Breast epithelium (tissue), 4 donors: ENCODE results near the gene INSIG2. TPM values are rescaled to one million over a fixed set of nuclear protein-coding genes. Genes with fewer than 3 reads are reported as not detected.

ENCODE experiments used
- DNase-seq, 2 donors: peaks; one replicate each; pipeline ENCODE4 v3.0.0-alpha.2; 2019; ENCODE audit warnings: low spot score in 2 of 2
- H3K27ac ChIP-seq, 2 donors: fragments of 200-600 bp; sonication (generic) in 1 of 2; one replicate each; pipeline ENCODE4 v1.5.1; 2016 to 2019; ENCODE audit warnings: mild to moderate bottlenecking in 1 of 2
- H3K27me3 ChIP-seq, 2 donors: fragments of 200-600 bp; sonication (generic) in 1 of 2; one replicate each; pipeline versions ENCODE4 v1.5.1 to v1.6.0; 2017 to 2019; ENCODE audit warnings: control low read depth in 1 of 2, mild to moderate bottlenecking in 1 of 2
- H3K36me3 ChIP-seq: fragments of 200-600 bp; one replicate; pipeline ENCODE4 v1.5.1; 2019
- H3K4me1 ChIP-seq, 2 donors: fragments of 200-600 bp; sonication (generic); one replicate each; pipeline ENCODE4 v1.5.1; 2016 to 2019; ENCODE audit warnings: control low read depth in 1 of 2
- H3K4me3 ChIP-seq, 3 donors: fragments of 200-600 bp; sonication (generic); 1 replicate in 2 of 3; 2 replicates in 1 of 3; pipeline ENCODE4 v1.5.1; 2016 to 2019; ENCODE audit warnings: mild to moderate bottlenecking in 3 of 3, moderate library complexity in 2 of 3
- H3K9me3 ChIP-seq, 2 donors: fragments of 200-600 bp; sonication (generic) in 1 of 2; one replicate each; pipeline ENCODE4 v1.5.1; 2016 to 2019; ENCODE audit warnings: control low read depth in 1 of 2
- POLR2A ChIP-seq: fragments of 450-650 bp; IDR thresholded peaks from one replicate; pipeline ENCODE4 v1.6.1; 2016; ENCODE audit warnings: antibody characterized with exemption, mild to moderate bottlenecking, moderate library complexity
- POLR2AphosphoS5 ChIP-seq, 3 donors: sonication (generic); formaldehyde crosslinking; IDR thresholded peaks; one replicate each; pipeline ENCODE4 v1.6.1; 2017; ENCODE audit warnings: antibody characterized with exemption in 3 of 3
- intact Hi-C: fragments of 100-400 bp; cut with DNase I; formaldehyde crosslinking; loops from one replicate; pipeline ENCODE4 v1.15.1; 2023; ENCODE audit warnings: low total_unique reads
- total RNA-seq, 3 donors: library from RNA; depleted of rRNA; stranded (reverse); fragments of >200 nt; gene quantifications; one replicate each; pipeline ENCODE4 v1.1.0, GENCODE V29; 2016
- TF ChIP-seq, protein P1 (sequence below), 3 donors: fragments of 450-650 bp; IDR thresholded peaks; one replicate each; pipeline ENCODE4 v1.5.1; 2016 to 2017; ENCODE audit warnings: antibody characterized with exemption in 3 of 3, mild to moderate bottlenecking in 3 of 3, moderate library complexity in 3 of 3

Gene INSIG2
- total RNA-seq, 3 donors from 2014 or later, result 13.1 to 30.9 (median 20.3) TPM

DNA sequence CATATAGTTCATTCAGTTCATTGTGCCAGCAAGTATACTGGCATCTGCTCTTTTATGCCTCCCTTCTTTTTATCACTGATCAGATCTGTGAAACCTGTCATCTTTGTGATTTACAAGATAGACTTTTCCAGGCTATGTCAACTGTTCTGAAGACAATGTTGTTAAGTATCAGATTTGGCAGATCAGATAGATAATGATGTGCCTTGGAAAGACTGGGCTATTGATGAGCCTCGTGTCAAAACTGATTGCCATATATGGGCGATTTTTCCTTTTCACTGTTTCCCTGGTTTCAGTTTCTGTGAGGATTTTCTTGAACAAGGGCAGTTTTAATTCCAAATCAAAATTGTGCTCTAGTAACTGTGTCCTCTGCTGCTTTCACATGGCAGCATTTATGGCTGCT lies 26.6 kb downstream of the INSIG2 start:
- H3K9me3 ChIP-seq, result no peaks in the 10 kb centered on the region
- H3K4me1 ChIP-seq, result no peaks in the 10 kb centered on the region
- no peak overlapping the region for H3K27ac ChIP-seq
- H3K36me3 ChIP-seq, result no peaks in the 10 kb centered on the region
- intact Hi-C loops, result no loop called here
- no peak for DNase-seq
- H3K4me3 ChIP-seq, result no peak overlapping the region
- H3K27me3 ChIP-seq, result no peaks in the 10 kb centered on the region
- TF ChIP-seq, protein P1, sequence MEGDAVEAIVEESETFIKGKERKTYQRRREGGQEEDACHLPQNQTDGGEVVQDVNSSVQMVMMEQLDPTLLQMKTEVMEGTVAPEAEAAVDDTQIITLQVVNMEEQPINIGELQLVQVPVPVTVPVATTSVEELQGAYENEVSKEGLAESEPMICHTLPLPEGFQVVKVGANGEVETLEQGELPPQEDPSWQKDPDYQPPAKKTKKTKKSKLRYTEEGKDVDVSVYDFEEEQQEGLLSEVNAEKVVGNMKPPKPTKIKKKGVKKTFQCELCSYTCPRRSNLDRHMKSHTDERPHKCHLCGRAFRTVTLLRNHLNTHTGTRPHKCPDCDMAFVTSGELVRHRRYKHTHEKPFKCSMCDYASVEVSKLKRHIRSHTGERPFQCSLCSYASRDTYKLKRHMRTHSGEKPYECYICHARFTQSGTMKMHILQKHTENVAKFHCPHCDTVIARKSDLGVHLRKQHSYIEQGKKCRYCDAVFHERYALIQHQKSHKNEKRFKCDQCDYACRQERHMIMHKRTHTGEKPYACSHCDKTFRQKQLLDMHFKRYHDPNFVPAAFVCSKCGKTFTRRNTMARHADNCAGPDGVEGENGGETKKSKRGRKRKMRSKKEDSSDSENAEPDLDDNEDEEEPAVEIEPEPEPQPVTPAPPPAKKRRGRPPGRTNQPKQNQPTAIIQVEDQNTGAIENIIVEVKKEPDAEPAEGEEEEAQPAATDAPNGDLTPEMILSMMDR (IDR thresholded peaks at IDR 0.05), result no peak
- TF ChIP-seq POLR2A (no peak), POLR2AphosphoS5 (IDR thresholded peaks at IDR 0.05) (no peak)

DNA sequence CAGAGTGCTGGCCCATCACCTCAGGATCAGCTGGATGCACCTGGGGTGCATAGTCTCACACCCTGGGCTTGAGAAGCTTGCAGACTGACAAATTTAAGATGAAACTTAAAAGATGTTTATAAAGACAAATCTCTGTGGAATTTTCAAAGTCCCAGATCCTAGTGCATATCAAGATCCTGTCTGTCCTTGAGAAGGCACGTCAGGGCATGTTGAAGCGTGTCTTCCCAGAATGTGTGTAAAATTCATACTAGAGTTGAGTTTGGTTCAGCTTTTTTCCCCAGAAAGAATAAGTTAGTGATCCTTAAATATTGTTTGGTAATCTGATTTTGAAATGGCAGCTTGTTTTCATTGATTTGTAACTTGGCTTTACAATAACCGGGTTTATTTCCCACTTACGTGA lies 27.5 kb downstream of the INSIG2 start:
- H3K4me3 ChIP-seq, result no peak overlapping the region
- H3K36me3 ChIP-seq, result no peaks in the 10 kb centered on the region
- intact Hi-C loops, result no loop called here
- no peaks in the 10 kb centered on the region for H3K27me3 ChIP-seq
- no peak overlapping the region for H3K27ac ChIP-seq
- no peak for TF ChIP-seq POLR2AphosphoS5 (IDR thresholded peaks at IDR 0.05)
- no peak for TF ChIP-seq POLR2A
- TF ChIP-seq, protein P1 (IDR thresholded peaks at IDR 0.05), result no peak
- no peaks in the 10 kb centered on the region for H3K4me1 ChIP-seq
- no peaks in the 10 kb centered on the region for H3K9me3 ChIP-seq
- DNase-seq, result peak in 1 of 2 donors; percentile 29

DNA sequence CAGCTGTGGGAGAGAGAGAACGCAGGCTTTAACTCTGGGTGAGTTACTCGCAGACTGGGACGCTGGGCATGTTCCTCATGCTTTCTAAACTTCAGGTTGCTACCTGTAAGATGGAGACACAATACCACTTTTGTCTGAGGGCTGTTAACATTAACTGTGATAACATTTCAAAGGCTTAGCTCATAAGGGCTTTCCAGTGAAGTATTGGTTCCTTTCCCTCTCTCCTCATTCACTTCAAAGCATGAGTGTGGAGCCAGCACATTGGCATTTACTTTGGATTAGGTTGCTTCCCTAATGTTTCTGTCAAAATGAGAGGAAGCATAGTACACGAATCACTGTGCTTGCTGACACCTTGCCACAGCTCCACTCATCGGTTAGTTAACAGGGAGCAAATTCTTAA lies 30.2 kb downstream of the INSIG2 start:
- TF ChIP-seq POLR2AphosphoS5 (IDR thresholded peaks at IDR 0.05) (no peak), POLR2A (no peak)
- TF ChIP-seq, protein P1 (IDR thresholded peaks at IDR 0.05), result no peak
- intact Hi-C loops, result no loop called here
- Histone ChIP-seq H3K4me3 (no peak overlapping the region), H3K9me3 (no peaks in the 10 kb centered on the region), H3K27ac (no peak overlapping the region), H3K4me1 (peaks cover 0 to 5% of the 10 kb centered on the region in 2 donors), H3K36me3 (no peaks in the 10 kb centered on the region), H3K27me3 (no peaks in the 10 kb centered on the region)
- no peak for DNase-seq

DNA sequence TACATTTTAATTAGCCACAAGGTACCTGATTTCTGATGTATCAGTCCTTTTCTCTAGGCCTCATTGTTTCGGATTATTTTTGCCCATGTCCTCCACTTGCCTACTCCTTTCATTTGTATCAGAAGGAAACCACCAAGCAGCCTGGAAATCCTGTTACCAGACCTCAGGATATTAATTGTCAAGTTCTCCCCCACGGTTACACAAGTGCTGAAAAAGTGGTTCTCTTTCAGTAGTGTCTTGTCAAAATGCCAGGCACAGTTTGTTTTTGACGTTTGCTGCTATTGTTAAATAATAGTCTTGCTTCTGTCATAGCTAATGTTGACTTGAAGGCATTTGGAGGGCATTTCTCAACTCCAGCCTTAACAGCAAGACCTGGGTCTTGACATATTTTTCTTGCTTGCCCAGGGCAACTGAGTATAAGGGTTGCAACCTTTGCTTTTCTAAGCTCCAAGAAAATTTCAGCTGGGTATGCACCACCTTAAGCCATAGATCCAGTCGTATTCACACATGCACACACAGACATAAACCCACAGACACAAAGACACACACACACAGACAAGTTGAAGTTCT lies 31.0 kb downstream of the INSIG2 start:
- no peaks in the 10 kb centered on the region for H3K36me3 ChIP-seq
- no peak for DNase-seq
- TF ChIP-seq POLR2A (no peak), POLR2AphosphoS5 (IDR thresholded peaks at IDR 0.05) (no peak)
- TF ChIP-seq, protein P1 (IDR thresholded peaks at IDR 0.05), result no peak
- no peak overlapping the region for H3K4me3 ChIP-seq
- H3K27me3 ChIP-seq, result no peaks in the 10 kb centered on the region
- intact Hi-C loops, result no loop called here
- H3K4me1 ChIP-seq, result peaks cover 0 to 5% of the 10 kb centered on the region in 2 donors
- H3K9me3 ChIP-seq, result no peaks in the 10 kb centered on the region
- H3K27ac ChIP-seq, result no peak overlapping the region

DNA sequence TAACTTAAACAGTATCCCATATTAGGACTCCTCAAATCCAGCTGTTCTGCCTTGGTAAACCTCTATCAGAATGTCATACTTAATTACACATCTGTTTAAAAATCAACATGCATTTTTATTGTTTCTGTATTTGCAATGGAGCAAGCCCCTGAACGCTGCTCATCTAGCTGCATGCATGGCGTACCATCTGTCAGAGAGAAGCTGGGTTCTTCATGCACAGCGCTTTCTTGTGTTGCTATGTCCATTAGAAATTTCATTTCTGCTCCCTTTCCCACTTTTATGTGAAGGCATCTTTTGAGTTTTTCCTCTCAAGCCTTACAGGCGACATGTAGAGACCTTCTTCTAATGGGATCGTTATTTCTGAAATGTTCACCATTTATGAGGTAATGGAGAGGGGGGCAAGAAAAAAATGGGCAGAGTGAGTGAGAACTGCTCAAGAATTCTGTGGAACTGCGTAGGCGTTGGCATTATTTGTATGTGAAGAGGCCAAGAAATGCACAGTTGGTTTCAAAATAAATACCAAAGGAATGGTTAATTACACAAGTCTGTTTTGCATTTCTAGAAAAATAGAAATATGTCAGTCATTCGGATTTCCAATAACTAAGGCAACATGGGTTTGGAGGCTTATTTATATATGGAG lies 31.6 kb downstream of the INSIG2 start:
- Histone ChIP-seq H3K4me3 (no peak overlapping the region), H3K4me1 (peaks cover 0 to 5% of the 10 kb centered on the region in 2 donors), H3K9me3 (no peaks in the 10 kb centered on the region), H3K27ac (no peak overlapping the region), H3K27me3 (no peaks in the 10 kb centered on the region), H3K36me3 (no peaks in the 10 kb centered on the region)
- intact Hi-C loops, result no loop called here
- no peak for DNase-seq
- TF ChIP-seq POLR2AphosphoS5 (IDR thresholded peaks at IDR 0.05) (no peak), POLR2A (no peak)
- TF ChIP-seq, protein P1 (IDR thresholded peaks at IDR 0.05), result no peak
